GM18909 (cell line): Measurements from ENCODE around the gene TMEM134.
"Not testable (repeated sequence)": the region's sequence is repeated elsewhere in the genome, so short reads cannot be mapped to it uniquely, and the experiment has no call there.

Experiments
- ATAC-seq: cut with Tn5 transposase; IDR thresholded peaks from one replicate; pipeline ENCODE4 v1.9.1; 2021; ENCODE audit warnings: mild to moderate bottlenecking; ENCODE audit not compliant: unreplicated experiment, poor library complexity

Gene TMEM134

GRCh38 chr11:67428052-67429001 lies 40.7 kb downstream of the TMEM134 start, which contains the start of gene RPS6KB2:
Gene RPS6KB2 (plus strand): TSS chr11:67428494. CDS start chr11:67428546, 52 bp downstream.
- ATAC-seq: peak; percentile 84

GRCh38 chr11:67427364-67427859 lies 41.6 kb downstream of the TMEM134 start:
- ATAC-seq: not testable (repeated sequence)

- ATAC-seq: no peak
Observed at GRCh38 chr11:67423891-67424613, 45.0 kb downstream of the TMEM134 start.

- no peak for ATAC-seq
Observed at GRCh38 chr11:67423466-67423865, 45.6 kb downstream of the TMEM134 start.

- ATAC-seq: no peak
Observed at GRCh38 chr11:67422891-67423290, 46.2 kb downstream of the TMEM134 start.

- no peak for ATAC-seq
Observed at GRCh38 chr11:67421430-67422031, 47.5 kb downstream of the TMEM134 start.

GRCh38 chr11:67420646-67421429 lies 48.2 kb downstream of the TMEM134 start:
- peak; percentile 82 for ATAC-seq

GRCh38 chr11:67420147-67420645 lies 48.9 kb downstream of the TMEM134 start:
- ATAC-seq: no peak

- no peak for ATAC-seq
Observed at GRCh38 chr11:67419325-67420049, 49.6 kb downstream of the TMEM134 start.

- ATAC-seq: no peak
Observed at GRCh38 chr11:67418476-67419281, 50.4 kb downstream of the TMEM134 start.

GRCh38 chr11:67417425-67417824 lies 51.6 kb downstream of the TMEM134 start:
- ATAC-seq: no peak

- ATAC-seq: no peak
Observed at GRCh38 chr11:67416416-67417335, 52.4 kb downstream of the TMEM134 start.

- no peak for ATAC-seq
Observed at GRCh38 chr11:67415501-67416304, 53.3 kb downstream of the TMEM134 start, which contains the start of gene CARNS1. Gene CARNS1 (plus strand): TSS chr11:67415678. CDS start chr11:67416200, 522 bp downstream.

GRCh38 chr11:67413266-67413849 lies 55.7 kb downstream of the TMEM134 start:
- no peak for ATAC-seq

- no peak for ATAC-seq
Observed at GRCh38 chr11:67412495-67413179, 56.4 kb downstream of the TMEM134 start.
